ENCODE results near the gene STEAP3. TPM values are rescaled to one million over a fixed set of nuclear protein-coding genes. Genes with fewer than 3 reads are reported as not detected.

STEAP3 gene
- polyA plus RNA-seq, 3 donors from 2014 or later, result 0.83 to 1.9 TPM; not detected in 1

GRCh38 chr2:119225105-119225865 is 1.7 kb downstream of the STEAP3 start:
- no peak for DNase-seq
- peak overlapping the region in 4 of 5 donors; percentile 15 to 60 (median 36) for H3K4me3 Mint-ChIP-seq
- H3K9me3 Mint-ChIP-seq, result no peaks in the 10 kb centered on the region
- no peaks in the 10 kb centered on the region for H3K36me3 Mint-ChIP-seq
- peaks cover 0 to 4% (median 2%) of the 10 kb centered on the region in 3 donors for H3K27me3 Mint-ChIP-seq (ENCODE audit: low read depth in 3 of 3)
- H3K27ac Mint-ChIP-seq, result peak overlapping the region in 1 of 6 donors; percentile 46
- H3K4me1 Mint-ChIP-seq, result peaks cover 0 to 15% of the 10 kb centered on the region in 2 donors

GRCh38 chr2:119225926-119226325 is 2.3 kb downstream of the STEAP3 start:
- H3K4me1 Mint-ChIP-seq, result peaks cover 0 to 15% of the 10 kb centered on the region in 2 donors
- H3K27ac Mint-ChIP-seq, result no peak overlapping the region
- H3K9me3 Mint-ChIP-seq, result no peaks in the 10 kb centered on the region
- peak overlapping the region in 3 of 5 donors; percentile 15 to 32 (median 18) for H3K4me3 Mint-ChIP-seq
- peaks cover 0 to 4% (median 2%) of the 10 kb centered on the region in 3 donors for H3K27me3 Mint-ChIP-seq (ENCODE audit: low read depth in 3 of 3)
- DNase-seq, result no peak
- no peaks in the 10 kb centered on the region for H3K36me3 Mint-ChIP-seq

GRCh38 chr2:119227346-119227745 is 3.7 kb downstream of the STEAP3 start:
- DNase-seq, result no peak
- peaks cover 0 to 4% (median 2%) of the 10 kb centered on the region in 3 donors for H3K27me3 Mint-ChIP-seq (ENCODE audit: low read depth in 3 of 3)
- H3K27ac Mint-ChIP-seq, result no peak overlapping the region
- H3K4me1 Mint-ChIP-seq, result peaks cover 0 to 15% of the 10 kb centered on the region in 2 donors
- no peaks in the 10 kb centered on the region for H3K36me3 Mint-ChIP-seq
- no peak overlapping the region for H3K4me3 Mint-ChIP-seq
- no peaks in the 10 kb centered on the region for H3K9me3 Mint-ChIP-seq

GRCh38 chr2:119228136-119228535 is 4.5 kb downstream of the STEAP3 start:
- H3K27me3 Mint-ChIP-seq (ENCODE audit: low read depth in 3 of 3), result peaks cover 0 to 2% (median 2%) of the 10 kb centered on the region in 3 donors
- H3K4me1 Mint-ChIP-seq, result peaks cover 0 to 10% of the 10 kb centered on the region in 2 donors
- no peak overlapping the region for H3K4me3 Mint-ChIP-seq
- no peaks in the 10 kb centered on the region for H3K36me3 Mint-ChIP-seq
- no peak for DNase-seq
- H3K27ac Mint-ChIP-seq, result no peak overlapping the region
- H3K9me3 Mint-ChIP-seq, result no peaks in the 10 kb centered on the region

DNA sequence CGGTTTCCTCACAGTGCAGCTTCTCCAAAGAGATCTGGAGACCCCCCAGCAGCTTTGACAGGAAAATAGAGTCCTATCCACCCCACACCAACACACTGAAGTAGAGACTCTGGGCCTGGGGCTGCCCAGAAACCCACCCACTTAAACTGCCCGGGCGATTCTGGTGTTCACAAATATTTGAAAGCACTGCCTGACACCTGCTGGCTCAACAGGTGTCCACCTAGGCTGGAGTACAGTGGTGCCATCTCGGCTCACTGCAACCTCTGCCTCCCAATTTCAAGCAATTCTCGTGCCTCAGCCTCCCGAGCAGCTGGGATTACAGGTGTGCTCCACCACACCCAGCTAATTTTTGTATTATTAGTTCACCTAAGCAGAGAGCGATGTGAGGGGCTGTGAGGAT is 5.3 kb downstream of the STEAP3 start:
- Mint-ChIP-seq H3K36me3 (no peaks in the 10 kb centered on the region), H3K4me3 (no peak overlapping the region), H3K4me1 (peaks cover 0 to 8% of the 10 kb centered on the region in 2 donors), H3K9me3 (no peaks in the 10 kb centered on the region), H3K27ac (no peak overlapping the region), H3K27me3 (ENCODE audit: low read depth in 3 of 3) (peaks cover 0 to 2% (median 2%) of the 10 kb centered on the region in 3 donors)
- DNase-seq, result no peak

DNA sequence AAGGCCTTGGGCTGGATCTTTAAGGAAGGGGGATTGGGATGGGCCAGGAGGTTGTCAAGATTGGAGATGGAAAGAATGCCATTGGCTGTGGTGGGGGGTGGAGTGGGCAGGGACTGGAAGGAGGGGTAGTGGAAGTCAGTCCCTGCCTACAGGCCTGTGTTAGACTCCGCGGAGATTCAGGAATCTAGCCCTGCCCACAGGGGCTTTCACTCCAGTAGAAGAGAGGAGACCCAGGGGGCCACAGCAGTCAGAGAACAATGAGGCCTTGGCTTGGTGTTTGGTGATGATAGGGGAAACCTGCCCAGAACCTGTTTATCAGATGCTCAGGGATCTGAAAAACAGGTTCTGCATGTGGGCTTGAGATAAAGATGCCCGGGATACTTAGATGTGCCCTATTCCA is 6.1 kb downstream of the STEAP3 start:
- H3K4me1 Mint-ChIP-seq, result peaks cover 0 to 4% of the 10 kb centered on the region in 2 donors

DNA sequence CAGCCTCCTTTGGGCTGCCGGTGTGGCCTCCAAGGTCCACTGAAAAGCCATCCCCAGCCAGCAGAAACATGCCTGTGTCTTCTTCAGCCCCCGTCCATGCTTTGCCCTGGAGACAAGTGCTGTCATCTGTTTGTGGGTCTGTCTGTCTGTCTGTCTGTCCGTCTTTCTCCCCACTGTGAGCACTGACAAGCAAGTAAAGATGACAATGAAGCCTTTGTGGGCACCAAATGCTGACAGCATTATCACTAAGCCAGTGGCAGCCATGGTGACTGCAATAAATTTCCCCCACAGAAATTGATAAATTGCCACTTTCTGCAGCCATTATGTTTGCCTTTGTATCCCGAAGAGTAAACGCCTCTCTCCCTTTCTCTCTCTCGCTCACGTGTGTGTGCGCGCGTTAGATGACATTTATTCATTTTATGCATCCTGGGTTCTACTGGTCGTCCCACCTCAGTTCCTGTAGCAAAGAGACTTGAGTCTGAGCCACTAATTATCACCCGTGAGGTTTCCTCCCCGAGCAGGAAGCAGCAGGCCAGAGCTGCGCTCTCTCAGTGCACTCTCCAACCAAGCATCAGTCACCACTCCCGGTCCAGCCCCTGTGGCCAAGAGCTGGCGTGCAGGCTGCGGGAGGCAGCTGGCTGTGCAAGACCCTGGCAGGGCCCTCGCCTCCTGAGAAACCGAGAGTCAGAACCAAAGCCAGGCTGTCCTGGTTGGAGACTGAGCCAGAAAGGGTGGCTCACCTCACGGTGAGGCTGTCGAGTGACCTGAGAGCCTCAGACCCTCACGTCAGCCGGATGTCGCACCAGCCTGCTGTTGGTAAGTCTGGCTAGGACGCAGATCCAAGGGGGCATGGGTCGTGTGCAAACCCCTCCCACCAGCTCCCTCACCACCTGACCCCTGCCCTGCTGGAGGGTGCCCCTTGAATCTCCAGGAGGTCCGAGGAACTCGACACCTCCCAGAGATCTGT is 6.9 kb downstream of the STEAP3 start:
- Mint-ChIP-seq H3K4me1 (peaks cover 0 to 2% of the 10 kb centered on the region in 2 donors), H3K27me3 (ENCODE audit: low read depth in 3 of 3) (peaks cover 0 to 2% (median 0%) of the 10 kb centered on the region in 3 donors), H3K9me3 (no peaks in the 10 kb centered on the region), H3K36me3 (no peaks in the 10 kb centered on the region), H3K4me3 (no peak overlapping the region), H3K27ac (no peak overlapping the region)
- no peak for DNase-seq

More for the DNA sequence above, 6.1 kb downstream of the STEAP3 start:
- Mint-ChIP-seq H3K9me3 (no peaks in the 10 kb centered on the region), H3K27me3 (ENCODE audit: low read depth in 3 of 3) (peaks cover 0 to 2% (median 2%) of the 10 kb centered on the region in 3 donors), H3K4me3 (no peak overlapping the region), H3K36me3 (no peaks in the 10 kb centered on the region), H3K27ac (no peak overlapping the region)
- no peak for DNase-seq

DNA sequence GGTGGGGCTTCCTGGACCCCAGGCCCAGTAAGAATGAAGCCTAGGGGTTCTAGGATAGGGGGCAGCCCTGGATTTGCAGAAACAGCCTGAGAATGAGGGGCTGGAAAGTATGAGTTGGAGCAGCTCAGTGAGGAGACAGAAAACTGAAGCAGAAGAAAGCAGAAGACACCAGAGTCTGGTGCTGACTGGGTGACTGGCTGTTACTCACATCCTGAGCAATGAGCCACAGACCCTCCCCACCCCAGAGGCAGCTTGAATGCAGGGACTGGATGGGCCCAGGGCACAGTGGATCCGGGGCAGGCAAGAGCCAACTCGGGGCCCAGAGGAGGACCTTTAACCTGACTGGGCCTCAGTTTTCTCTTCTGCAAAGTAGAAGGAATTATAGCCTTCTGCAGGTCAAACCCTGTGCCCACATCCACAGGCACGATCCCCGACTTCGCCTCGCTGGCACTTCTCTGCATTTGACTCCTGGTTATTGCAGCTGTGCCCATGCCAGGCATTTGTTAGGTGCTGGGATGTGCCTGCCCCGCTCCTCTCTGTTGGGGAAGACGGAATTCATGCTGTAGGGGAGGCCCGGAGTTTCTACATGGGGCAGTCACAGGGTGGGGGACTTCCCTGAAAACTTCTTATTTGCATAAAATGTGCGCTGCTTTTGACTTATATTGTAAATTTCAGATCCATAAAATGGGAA is 8.5 kb downstream of the STEAP3 start:
- Mint-ChIP-seq H3K4me1 (peaks cover 3 to 5% of the 10 kb centered on the region in 2 donors), H3K27ac (no peak overlapping the region)

GRCh38 chr2:119232666-119232993 is 9.0 kb downstream of the STEAP3 start:
- Mint-ChIP-seq H3K9me3 (no peaks in the 10 kb centered on the region), H3K4me1 (peaks cover 8 to 10% of the 10 kb centered on the region in 2 donors), H3K27ac (no peak overlapping the region), H3K4me3 (no peak overlapping the region), H3K27me3 (ENCODE audit: low read depth in 3 of 3) (peaks cover 2% of the 10 kb centered on the region in 3 donors), H3K36me3 (no peaks in the 10 kb centered on the region)
- no peak for DNase-seq

More for the DNA sequence above, 8.5 kb downstream of the STEAP3 start:
- H3K36me3 Mint-ChIP-seq, result no peaks in the 10 kb centered on the region
- peaks cover 1 to 5% (median 2%) of the 10 kb centered on the region in 3 donors for H3K27me3 Mint-ChIP-seq (ENCODE audit: low read depth in 3 of 3)
- H3K4me3 Mint-ChIP-seq, result no peak overlapping the region
- no peaks in the 10 kb centered on the region for H3K9me3 Mint-ChIP-seq
- no peak for DNase-seq

DNA sequence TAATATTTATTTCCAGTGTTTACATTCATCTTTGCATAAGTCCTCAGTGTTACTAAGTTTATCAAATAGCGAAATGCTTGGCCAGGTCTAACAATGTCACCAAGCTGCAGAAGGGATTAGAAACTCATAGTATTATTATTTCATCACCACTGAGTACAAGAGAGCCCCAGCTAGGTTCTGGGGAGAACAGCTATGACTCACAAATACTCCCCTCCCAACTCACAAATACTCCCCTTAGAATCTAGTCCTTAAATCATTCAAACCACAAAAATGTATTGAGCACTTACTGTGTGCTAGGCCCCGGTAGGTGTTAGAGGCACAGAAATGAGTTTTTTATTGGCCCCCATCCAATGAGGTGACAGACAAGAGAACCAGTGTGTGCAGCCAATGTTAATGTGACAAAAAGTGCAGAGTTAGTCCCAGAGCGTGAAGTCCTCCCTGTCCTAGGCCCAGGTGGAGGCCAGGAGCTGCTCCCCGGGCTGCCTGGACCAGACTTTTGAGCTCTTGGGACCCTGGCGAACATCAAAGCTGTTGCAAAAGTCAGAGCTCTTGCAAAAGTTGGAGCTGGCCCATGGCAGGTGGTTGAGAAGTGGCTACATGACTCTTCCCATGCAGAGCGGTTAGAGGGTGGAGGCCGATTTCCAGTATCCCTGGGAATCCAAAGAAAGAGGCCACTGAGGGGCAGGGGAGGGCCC is 9.8 kb downstream of the STEAP3 start:
- Mint-ChIP-seq H3K27me3 (ENCODE audit: low read depth in 3 of 3) (peaks cover 2% of the 10 kb centered on the region in 3 donors), H3K9me3 (no peaks in the 10 kb centered on the region), H3K27ac (no peak overlapping the region), H3K4me1 (peaks cover 17 to 19% of the 10 kb centered on the region in 2 donors), H3K36me3 (peaks cover 0 to 3% (median 0%) of the 10 kb centered on the region in 3 donors), H3K4me3 (no peak overlapping the region)
- no peak for DNase-seq

DNA sequence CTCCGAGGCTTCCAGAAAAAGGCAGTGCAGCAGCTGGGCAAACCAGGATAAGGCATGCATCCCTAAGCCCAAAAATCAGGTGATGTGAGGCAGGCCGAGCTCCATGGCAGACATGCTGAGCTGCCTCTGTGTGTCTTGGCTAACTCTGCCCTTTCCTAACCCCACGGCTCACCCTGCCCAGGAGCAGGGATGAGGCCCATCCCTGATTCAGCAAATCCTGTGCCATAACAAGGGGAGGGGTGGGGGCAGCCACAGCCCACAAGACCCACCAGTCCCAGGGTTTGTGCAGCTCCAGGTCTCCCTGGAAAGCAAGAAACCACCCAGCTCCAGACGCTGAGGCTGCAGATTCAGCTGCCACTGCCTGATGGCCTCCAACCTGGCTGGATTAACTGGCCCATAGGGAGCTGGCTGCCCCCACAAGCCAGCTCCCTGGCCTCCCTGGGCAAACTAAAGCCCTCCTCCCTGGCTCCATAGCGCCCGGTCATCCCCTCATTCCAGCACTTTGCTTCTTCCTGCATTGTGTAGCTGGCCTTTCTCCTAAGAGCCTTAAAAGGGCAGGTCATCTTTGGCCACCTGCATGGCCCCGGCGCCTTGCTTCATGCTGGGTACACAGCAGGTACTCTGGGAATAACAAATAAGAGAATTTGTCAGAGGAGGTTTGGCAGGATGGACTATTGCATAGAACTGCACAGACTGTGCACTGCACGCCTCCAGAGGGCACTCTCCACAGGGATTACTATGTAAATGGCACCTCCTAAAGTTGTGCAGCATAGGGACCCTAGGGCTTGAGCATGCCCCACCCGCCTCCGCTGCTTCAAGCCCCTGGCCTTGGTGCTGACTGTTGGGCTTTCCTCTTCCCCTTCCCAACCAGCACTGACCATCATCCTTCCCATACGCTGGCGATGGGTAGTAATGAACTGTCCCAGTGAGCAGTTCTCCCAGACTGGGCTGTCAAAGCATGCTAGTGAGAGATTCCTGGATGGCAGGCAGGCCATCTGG is 10.7 kb downstream of the STEAP3 start:
- H3K4me3 Mint-ChIP-seq, result no peak overlapping the region

DNA sequence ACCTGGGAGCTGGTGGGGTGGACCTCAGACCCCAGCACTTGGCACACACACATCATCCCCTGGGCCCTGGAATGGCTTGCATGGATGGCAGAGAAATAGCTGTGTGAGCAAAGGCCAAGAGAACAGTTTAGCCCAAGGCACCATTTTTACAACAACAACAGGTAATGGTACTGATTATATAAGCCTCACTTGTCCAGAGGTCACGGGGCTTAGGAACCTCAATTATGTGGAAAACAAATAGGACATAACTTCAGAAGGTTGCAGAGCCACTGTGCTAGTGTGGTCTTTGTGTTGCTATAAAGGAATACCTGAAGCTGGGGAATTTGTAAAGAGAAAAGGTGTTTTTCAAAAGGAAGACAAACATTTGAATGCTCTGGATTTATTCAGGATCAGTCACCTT is 13.2 kb downstream of the STEAP3 start:
- Mint-ChIP-seq H3K4me3 (no peak overlapping the region), H3K27me3 (ENCODE audit: low read depth in 3 of 3) (peaks cover 2 to 3% (median 2%) of the 10 kb centered on the region in 3 donors), H3K9me3 (no peaks in the 10 kb centered on the region), H3K36me3 (peaks cover 0 to 4% (median 0%) of the 10 kb centered on the region in 3 donors), H3K27ac (no peak overlapping the region), H3K4me1 (peaks cover 20 to 21% of the 10 kb centered on the region in 2 donors)
- DNase-seq, result no peak

More for the DNA sequence above, 10.7 kb downstream of the STEAP3 start:
- Mint-ChIP-seq H3K27ac (no peak overlapping the region), H3K9me3 (no peaks in the 10 kb centered on the region), H3K27me3 (ENCODE audit: low read depth in 3 of 3) (peaks cover 2% of the 10 kb centered on the region in 3 donors), H3K4me1 (peaks cover 20 to 21% of the 10 kb centered on the region in 2 donors), H3K36me3 (peaks cover 0 to 4% (median 0%) of the 10 kb centered on the region in 3 donors)
- DNase-seq, result no peak

Data from immature natural killer cell (primary cell).